Mononuclear cell (primary cell): ENCODE measurements around the gene PEX10. TPM values are rescaled to one million over a fixed set of nuclear protein-coding genes. Genes with fewer than 3 reads are reported as not detected.

ENCODE experiments used
- H3K27me3 ChIP-seq: 2 replicates; pipeline ENCODE4 v1.6.0; 2011; ENCODE audit warnings: low read length, control low read depth; ENCODE audit not compliant: insufficient read depth
- H3K4me1 ChIP-seq: 2 replicates; pipeline ENCODE4 v1.5.1; 2011; ENCODE audit warnings: mild to moderate bottlenecking, low read length, control low read depth; ENCODE audit not compliant: insufficient read depth
- H3K4me3 ChIP-seq: 2 replicates; pipeline ENCODE4 v1.5.1; 2011; ENCODE audit warnings: mild to moderate bottlenecking, low read length, moderate library complexity
- H3K9me3 ChIP-seq: 2 replicates; pipeline ENCODE4 v1.5.1; 2011; ENCODE audit warnings: low read depth, mild to moderate bottlenecking, control low read depth, low read length
- total RNA-seq: library from RNA; depleted of rRNA; stranded (reverse); fragments of >200 nt; gene quantifications from one replicate; pipeline ENCODE4 v1.2.3, GENCODE V29; 2012

The PEX10 gene
- total RNA-seq, 1 donor = 7.5 TPM

GRCh38 chr1:2419416-2419815 lies 7.1 kb upstream of the PEX10 start:
- Histone ChIP-seq H3K27me3 (no peaks in the 10 kb centered on the region), H3K4me3 (no peak overlapping the region), H3K4me1 (peaks cover 27% of the 10 kb centered on the region), H3K9me3 (no peaks in the 10 kb centered on the region)

- H3K4me3 ChIP-seq = no peak overlapping the region
- no peaks in the 10 kb centered on the region for H3K9me3 ChIP-seq
- no peaks in the 10 kb centered on the region for H3K27me3 ChIP-seq
- H3K4me1 ChIP-seq = peaks cover 32% of the 10 kb centered on the region
Observed at GRCh38 chr1:2418791-2419320, 6.5 kb upstream of the PEX10 start.

DNA sequence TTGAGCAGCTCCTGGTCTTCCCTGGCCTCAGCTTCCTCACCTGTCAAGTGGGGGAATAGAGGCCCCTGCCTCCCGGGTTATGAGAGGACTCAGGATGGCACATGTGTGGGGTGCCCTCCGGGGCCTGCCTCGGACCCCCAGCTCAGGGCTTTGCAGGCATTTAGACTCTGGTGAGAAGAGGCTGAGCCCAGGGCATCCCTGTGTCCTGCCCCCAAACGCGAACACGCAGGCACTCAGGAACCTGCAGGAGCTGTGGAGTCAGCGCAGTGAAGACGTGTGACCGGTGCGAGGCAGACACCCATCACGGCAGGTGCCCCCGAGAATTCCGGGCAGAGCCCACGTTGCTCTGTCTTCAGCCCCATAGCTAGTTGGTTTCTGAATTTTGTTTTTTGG lies 5.5 kb upstream of the PEX10 start:
- H3K4me1 ChIP-seq = peaks cover 43% of the 10 kb centered on the region
- H3K27me3 ChIP-seq = no peaks in the 10 kb centered on the region
- no peaks in the 10 kb centered on the region for H3K9me3 ChIP-seq
- H3K4me3 ChIP-seq = no peak overlapping the region

DNA sequence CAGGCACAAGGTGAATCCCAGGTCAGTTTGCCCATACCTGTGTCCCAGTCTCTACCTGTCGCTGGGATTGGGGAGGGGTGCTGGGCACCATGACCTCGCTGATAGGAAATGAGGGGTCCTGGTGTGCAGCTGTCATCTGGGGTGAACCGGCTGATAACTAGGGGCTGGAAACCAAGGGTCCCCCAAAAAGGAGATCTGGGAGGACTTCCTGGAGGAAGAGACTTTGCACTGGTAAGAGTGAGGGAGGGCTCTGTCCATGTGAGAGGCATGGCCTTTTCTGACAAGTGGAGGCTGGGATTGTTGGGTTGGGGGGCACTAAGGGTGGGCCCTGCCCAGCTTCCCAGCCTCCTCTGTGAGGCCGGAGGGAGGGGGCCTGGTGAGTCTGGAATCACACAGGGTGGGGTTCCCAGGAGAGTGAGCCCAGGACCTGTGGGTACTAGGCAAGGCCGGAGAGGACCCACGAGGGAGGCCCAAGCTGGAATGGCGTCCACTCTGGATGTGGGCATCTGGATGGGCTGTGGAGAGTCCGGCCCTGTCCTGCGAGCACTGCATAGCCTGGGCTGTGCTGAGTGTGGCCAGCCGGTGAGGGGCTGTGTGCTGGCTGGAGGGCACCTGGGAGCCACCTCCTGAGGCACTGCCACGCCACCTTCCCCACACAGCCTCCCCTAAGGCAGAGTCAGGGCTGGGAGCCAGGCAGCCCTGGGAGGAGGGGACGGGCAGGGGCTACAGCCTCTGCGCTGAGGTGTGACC lies 4.9 kb upstream of the PEX10 start:
- H3K27me3 ChIP-seq = no peaks in the 10 kb centered on the region
- H3K9me3 ChIP-seq = no peaks in the 10 kb centered on the region
- H3K4me3 ChIP-seq = no peak overlapping the region
- peaks cover 44% of the 10 kb centered on the region for H3K4me1 ChIP-seq

- H3K4me1 ChIP-seq = peaks cover 51% of the 10 kb centered on the region
- H3K4me3 ChIP-seq = peak overlapping the region; percentile 26
- H3K9me3 ChIP-seq = no peaks in the 10 kb centered on the region
- no peaks in the 10 kb centered on the region for H3K27me3 ChIP-seq
Observed at GRCh38 chr1:2416403-2416802, 4.0 kb upstream of the PEX10 start.

DNA sequence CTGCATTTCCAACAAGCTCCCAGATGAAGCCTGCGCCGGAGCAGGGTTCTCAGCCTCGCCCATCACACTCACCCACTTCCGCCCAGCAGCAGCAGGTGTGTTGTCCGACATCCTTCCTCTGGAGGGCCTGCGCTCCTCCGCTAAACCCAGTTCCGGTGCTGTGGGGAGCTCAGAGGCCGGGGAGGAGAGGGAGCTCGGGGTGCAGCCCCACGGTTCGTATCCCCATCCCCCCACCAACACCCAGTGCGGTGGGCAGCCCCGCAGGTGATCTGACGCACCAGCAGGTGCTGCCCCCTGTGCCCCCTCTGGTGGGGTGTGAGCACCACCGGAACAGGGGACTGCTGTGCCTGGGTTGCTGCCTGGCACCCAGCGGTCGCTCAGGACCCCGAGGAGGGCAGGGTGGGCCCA lies 3.4 kb upstream of the PEX10 start:
- Histone ChIP-seq H3K4me1 (peaks cover 51% of the 10 kb centered on the region), H3K4me3 (peak overlapping the region; percentile 26), H3K27me3 (no peaks in the 10 kb centered on the region), H3K9me3 (no peaks in the 10 kb centered on the region)

GRCh38 chr1:2415337-2415736 lies 3.0 kb upstream of the PEX10 start:
- no peak overlapping the region for H3K4me3 ChIP-seq
- peaks cover 51% of the 10 kb centered on the region for H3K4me1 ChIP-seq
- no peaks in the 10 kb centered on the region for H3K9me3 ChIP-seq
- H3K27me3 ChIP-seq = no peaks in the 10 kb centered on the region

- no peak overlapping the region for H3K4me3 ChIP-seq
- peaks cover 51% of the 10 kb centered on the region for H3K4me1 ChIP-seq
- no peaks in the 10 kb centered on the region for H3K9me3 ChIP-seq
- H3K27me3 ChIP-seq = no peaks in the 10 kb centered on the region
Observed at GRCh38 chr1:2414297-2414958, 2.1 kb upstream of the PEX10 start.

- Histone ChIP-seq H3K27me3 (no peaks in the 10 kb centered on the region), H3K9me3 (no peaks in the 10 kb centered on the region), H3K4me1 (peaks cover 51% of the 10 kb centered on the region), H3K4me3 (no peak overlapping the region)
Observed at GRCh38 chr1:2413495-2414296, 1.3 kb upstream of the PEX10 start.

GRCh38 chr1:2412773-2413494 lies 570 bp upstream of the PEX10 start:
- H3K4me1 ChIP-seq = peaks cover 51% of the 10 kb centered on the region
- H3K4me3 ChIP-seq = peak overlapping the region; percentile 76
- H3K27me3 ChIP-seq = no peaks in the 10 kb centered on the region

DNA sequence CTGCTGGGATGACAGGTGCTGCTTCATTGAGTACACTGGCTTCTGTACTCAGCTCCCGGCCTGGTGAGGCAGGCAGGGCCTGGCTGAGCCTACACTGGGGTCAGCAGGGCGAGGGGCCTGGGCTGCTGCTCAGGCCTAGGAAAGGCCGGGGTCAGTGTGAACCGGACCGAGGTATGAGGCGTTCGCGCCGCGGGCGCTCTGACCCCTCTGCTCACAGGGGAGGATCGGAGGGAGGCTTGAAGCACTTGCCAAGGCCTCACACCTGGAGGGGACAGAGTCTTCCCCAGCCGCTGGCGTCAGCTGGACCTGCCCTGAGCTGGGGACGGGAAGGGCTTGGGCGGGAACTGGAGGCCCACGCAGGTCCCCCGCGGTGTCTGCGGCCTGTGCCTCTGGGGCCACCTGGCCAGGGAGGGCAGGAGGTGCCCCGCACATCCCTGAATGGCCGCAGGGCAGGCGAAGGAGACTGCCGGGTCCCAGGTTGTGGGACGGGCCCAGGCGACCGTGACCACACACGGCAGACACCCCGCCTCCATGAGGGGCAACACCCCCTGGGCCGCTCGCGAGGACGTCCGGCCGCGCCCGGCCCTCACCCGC lies 466 bp downstream of the PEX10 start:
- no peaks in the 10 kb centered on the region for H3K9me3 ChIP-seq
- H3K27me3 ChIP-seq = no peaks in the 10 kb centered on the region
- H3K4me3 ChIP-seq = peak overlapping the region; percentile 76
- H3K4me1 ChIP-seq = peaks cover 48% of the 10 kb centered on the region

More at GRCh38 chr1:2412773-2413494, 570 bp upstream of the PEX10 start:
- no peaks in the 10 kb centered on the region for H3K9me3 ChIP-seq

DNA sequence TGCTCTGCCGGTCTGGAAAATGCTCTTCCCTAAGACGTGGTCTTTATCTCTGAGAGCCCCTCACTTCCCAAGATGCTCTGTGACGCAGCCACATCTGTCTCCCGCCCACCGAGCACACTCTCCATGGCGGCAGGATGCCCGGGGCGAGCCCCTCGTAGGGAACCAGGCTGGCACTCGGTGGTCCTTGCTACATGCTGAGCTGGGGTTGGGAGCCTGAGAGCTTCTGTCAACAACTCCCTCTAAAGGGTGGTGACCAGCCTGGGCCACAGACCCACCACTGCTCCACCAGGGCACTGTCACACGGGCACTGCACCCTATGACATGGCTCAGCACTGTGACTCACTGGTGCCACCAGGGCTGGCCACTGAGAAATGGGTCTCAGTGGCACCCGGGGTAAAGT lies 2.6 kb downstream of the PEX10 start:
- H3K4me3 ChIP-seq = no peak overlapping the region
- no peaks in the 10 kb centered on the region for H3K9me3 ChIP-seq
- H3K27me3 ChIP-seq = no peaks in the 10 kb centered on the region
- H3K4me1 ChIP-seq = peaks cover 28% of the 10 kb centered on the region

- Histone ChIP-seq H3K27me3 (no peaks in the 10 kb centered on the region), H3K4me3 (no peak overlapping the region), H3K9me3 (no peaks in the 10 kb centered on the region), H3K4me1 (peaks cover 19% of the 10 kb centered on the region)
Observed at GRCh38 chr1:2408859-2409276, 3.5 kb downstream of the PEX10 start.

DNA sequence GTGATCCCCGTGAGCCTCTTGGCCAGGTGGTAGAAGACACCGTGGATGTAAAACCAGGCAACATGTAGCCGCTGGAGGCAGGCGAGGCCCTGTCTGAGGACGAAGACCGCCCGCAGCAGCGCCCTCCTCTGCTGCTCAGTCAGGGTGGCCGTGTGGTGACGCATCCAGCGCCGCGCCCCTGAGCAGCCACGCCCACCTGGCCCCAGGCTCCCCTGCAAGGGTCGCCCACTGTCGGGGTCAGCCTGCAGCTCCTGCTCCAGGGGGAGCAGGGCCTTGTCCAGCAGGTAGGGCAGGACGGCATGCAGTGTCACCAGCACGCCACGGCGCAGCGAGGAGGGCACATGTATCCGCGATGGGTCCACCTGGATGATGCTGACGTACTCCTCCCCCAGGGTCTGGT lies 3.9 kb downstream of the PEX10 start:
- H3K27me3 ChIP-seq = no peaks in the 10 kb centered on the region
- H3K9me3 ChIP-seq = no peaks in the 10 kb centered on the region
- H3K4me1 ChIP-seq = peaks cover 15% of the 10 kb centered on the region
- no peak overlapping the region for H3K4me3 ChIP-seq
